ENCODE data around the gene CERS5.

Gene CERS5

DNA sequence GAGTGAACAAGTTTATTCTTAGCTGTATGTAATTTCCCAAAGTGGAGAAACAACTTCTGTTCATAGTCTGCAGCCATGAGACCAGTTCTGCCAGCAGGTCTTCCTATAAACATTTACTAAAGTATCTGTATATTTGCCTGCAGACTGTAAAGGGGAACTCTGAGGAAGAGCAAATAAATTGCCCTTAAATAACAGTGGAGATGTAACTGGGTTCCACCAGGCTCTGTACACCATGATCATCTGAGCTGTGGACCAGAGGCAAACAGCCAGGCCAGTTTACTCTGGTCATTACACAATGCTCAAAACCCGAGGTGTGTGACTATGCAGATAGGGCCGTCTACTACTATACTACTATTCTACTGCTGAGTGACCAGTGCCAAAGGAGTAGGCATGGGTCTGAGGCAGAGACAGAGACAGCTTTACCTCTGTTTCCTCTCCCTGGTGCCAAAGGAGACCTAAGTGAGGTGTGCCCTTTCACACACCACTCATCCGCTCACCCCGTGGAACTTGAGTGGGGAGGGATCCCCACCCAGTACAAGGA is 21.1 kb upstream of the CERS5 start:
- no peak for DNase-seq (ENCODE audit: insufficient read length, low spot score)
- TF ChIP-seq POLR2AphosphoS5 (IDR thresholded peaks at IDR 0.05; ENCODE audit: low read depth, low read length) (no peak), PAX5 (IDR thresholded peaks at IDR 0.05; ENCODE audit: insufficient read depth, low read length, severe bottlenecking) (no peak), SPI1 (IDR thresholded peaks at IDR 0.05; ENCODE audit: low read depth, low read length) (no peak), POLR2A (IDR thresholded peaks at IDR 0.05; ENCODE audit: low read depth, low read length) (no peak), POU2F2 (IDR thresholded peaks at IDR 0.05; ENCODE audit: low read depth, low read length) (no peak), TAF1 (IDR thresholded peaks at IDR 0.05; ENCODE audit: low read depth, low read length) (no peak)

GRCh38 chr12:50187084-50187900 is 20.1 kb upstream of the CERS5 start:
- FAIRE-seq: no peak
- TF ChIP-seq PAX5 (IDR thresholded peaks at IDR 0.05; ENCODE audit: insufficient read depth, low read length, severe bottlenecking) (no peak), POLR2A (IDR thresholded peaks at IDR 0.05; ENCODE audit: low read depth, low read length) (no peak), TAF1 (IDR thresholded peaks at IDR 0.05; ENCODE audit: low read depth, low read length) (no peak), SPI1 (IDR thresholded peaks at IDR 0.05; ENCODE audit: low read depth, low read length) (no peak), POU2F2 (IDR thresholded peaks at IDR 0.05; ENCODE audit: low read depth, low read length) (no peak; the same call in 1 of the 2 replicates), POLR2AphosphoS5 (IDR thresholded peaks at IDR 0.05; ENCODE audit: low read depth, low read length) (no peak)
- DNase-seq (ENCODE audit: insufficient read length, low spot score): no peak

More for the DNA sequence above, 21.1 kb upstream of the CERS5 start:
- FAIRE-seq: no peak

DNA sequence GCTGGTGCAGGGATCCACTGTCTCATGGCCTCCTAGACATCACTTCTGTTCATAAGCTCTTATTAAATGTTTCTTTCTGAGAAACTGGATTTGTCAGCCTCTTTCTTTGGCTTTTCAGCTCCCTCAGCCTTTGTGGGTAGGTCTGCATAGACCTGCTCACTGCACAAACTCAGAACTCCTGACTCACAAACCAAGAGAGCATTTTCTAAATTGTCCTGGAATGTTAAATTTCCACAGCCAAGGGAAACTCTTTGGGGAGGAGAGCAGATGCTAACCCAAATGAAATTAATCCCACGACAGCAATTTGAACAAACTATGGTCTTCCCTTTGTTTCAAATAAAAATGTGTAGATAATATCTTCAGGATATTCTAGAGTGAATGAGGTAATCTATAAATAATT is 19.5 kb upstream of the CERS5 start:
- DNase-seq (ENCODE audit: insufficient read length, low spot score): no peak
- no peak for TF ChIP-seq POLR2A (IDR thresholded peaks at IDR 0.05; ENCODE audit: low read depth, low read length)
- TF ChIP-seq TAF1 (IDR thresholded peaks at IDR 0.05; ENCODE audit: low read depth, low read length): no peak
- no peak for TF ChIP-seq POU2F2 (IDR thresholded peaks at IDR 0.05; ENCODE audit: low read depth, low read length)
- TF ChIP-seq POLR2AphosphoS5 (IDR thresholded peaks at IDR 0.05; ENCODE audit: low read depth, low read length): no peak
- TF ChIP-seq PAX5 (IDR thresholded peaks at IDR 0.05; ENCODE audit: insufficient read depth, low read length, severe bottlenecking): no peak
- TF ChIP-seq SPI1 (IDR thresholded peaks at IDR 0.05; ENCODE audit: low read depth, low read length): no peak
- FAIRE-seq: no peak

DNA sequence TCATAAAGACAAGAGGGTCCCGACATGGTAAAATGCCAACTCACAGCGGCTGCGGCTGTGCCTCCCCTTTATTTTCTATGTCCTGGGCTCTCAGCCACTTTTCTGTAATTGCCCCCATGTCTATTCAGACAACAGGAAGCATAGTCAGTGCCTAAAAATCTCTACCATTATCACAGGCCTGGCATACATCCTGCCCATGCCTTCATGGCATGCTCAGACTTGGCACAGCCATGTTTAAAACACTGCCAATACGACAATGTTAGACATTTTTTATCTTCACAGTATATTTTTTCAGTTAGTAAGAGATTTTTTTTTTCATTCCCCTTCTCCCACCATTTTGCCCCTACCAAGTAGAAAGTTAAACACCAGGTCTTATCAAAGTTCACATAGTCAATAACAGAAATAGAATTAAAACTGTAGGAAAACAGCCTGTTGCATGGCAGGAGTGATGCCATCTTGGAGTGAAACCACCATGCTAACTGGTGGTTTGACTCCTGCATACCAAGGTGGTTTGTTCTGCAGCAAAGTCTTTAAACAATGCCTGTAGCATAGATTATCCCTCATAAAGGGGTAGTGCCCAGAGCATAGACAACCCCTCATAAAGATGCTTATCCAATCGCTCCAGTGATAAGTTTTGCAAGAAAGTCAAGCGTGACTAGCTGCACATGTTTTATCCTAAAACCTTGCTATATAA is 18.9 kb upstream of the CERS5 start:
- FAIRE-seq: no peak
- DNase-seq (ENCODE audit: insufficient read length, low spot score): no peak
- TF ChIP-seq POU2F2 (IDR thresholded peaks at IDR 0.05; ENCODE audit: low read depth, low read length): no peak
- TF ChIP-seq POLR2A (IDR thresholded peaks at IDR 0.05; ENCODE audit: low read depth, low read length): no peak
- no peak for TF ChIP-seq SPI1 (IDR thresholded peaks at IDR 0.05; ENCODE audit: low read depth, low read length)
- TF ChIP-seq PAX5 (IDR thresholded peaks at IDR 0.05; ENCODE audit: insufficient read depth, low read length, severe bottlenecking): no peak
- no peak for TF ChIP-seq POLR2AphosphoS5 (IDR thresholded peaks at IDR 0.05; ENCODE audit: low read depth, low read length)
- no peak for TF ChIP-seq TAF1 (IDR thresholded peaks at IDR 0.05; ENCODE audit: low read depth, low read length)

GRCh38 chr12:50185301-50185895 is 18.2 kb upstream of the CERS5 start:
- FAIRE-seq (no peak), DNase-seq (ENCODE audit: insufficient read length, low spot score) (no peak)
- TF ChIP-seq TAF1 (IDR thresholded peaks at IDR 0.05; ENCODE audit: low read depth, low read length) (no peak), POLR2AphosphoS5 (IDR thresholded peaks at IDR 0.05; ENCODE audit: low read depth, low read length) (no peak), PAX5 (IDR thresholded peaks at IDR 0.05; ENCODE audit: insufficient read depth, low read length, severe bottlenecking) (no peak), SPI1 (IDR thresholded peaks at IDR 0.05; ENCODE audit: low read depth, low read length) (no peak), POU2F2 (IDR thresholded peaks at IDR 0.05; ENCODE audit: low read depth, low read length) (no peak), POLR2A (IDR thresholded peaks at IDR 0.05; ENCODE audit: low read depth, low read length) (no peak)

DNA sequence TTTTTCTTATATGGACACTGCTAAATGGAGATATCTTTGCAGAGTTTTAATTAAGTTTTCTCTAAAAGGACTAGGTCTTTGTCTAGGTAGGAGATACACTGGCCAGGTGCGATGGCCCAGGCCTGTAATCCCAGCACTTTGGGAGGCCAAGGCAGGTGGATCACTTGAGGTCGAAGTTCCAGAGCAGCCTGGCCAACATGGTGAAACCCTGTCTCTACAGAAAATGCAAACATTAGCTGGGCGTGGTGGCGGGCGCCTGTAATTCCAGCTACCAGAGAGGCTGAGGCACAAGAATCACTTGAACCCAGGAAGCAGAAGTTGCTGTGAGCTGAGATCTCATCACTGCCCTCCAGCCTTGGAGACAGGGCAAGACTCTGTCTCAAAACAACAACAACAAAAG is 17.1 kb upstream of the CERS5 start:
- TF ChIP-seq POLR2AphosphoS5 (IDR thresholded peaks at IDR 0.05; ENCODE audit: low read depth, low read length): no peak
- no peak for TF ChIP-seq POLR2A (IDR thresholded peaks at IDR 0.05; ENCODE audit: low read depth, low read length)
- FAIRE-seq (no peak), DNase-seq (ENCODE audit: insufficient read length, low spot score) (no peak)

GRCh38 chr12:50182461-50182860 is 15.3 kb upstream of the CERS5 start:
- no peak for DNase-seq (ENCODE audit: insufficient read length, low spot score)
- TF ChIP-seq POLR2A (IDR thresholded peaks at IDR 0.05; ENCODE audit: low read depth, low read length): no peak
- TF ChIP-seq POLR2AphosphoS5 (IDR thresholded peaks at IDR 0.05; ENCODE audit: low read depth, low read length): no peak
- no peak for TF ChIP-seq SPI1 (IDR thresholded peaks at IDR 0.05; ENCODE audit: low read depth, low read length)
- no peak for TF ChIP-seq TAF1 (IDR thresholded peaks at IDR 0.05; ENCODE audit: low read depth, low read length)
- TF ChIP-seq POU2F2 (IDR thresholded peaks at IDR 0.05; ENCODE audit: low read depth, low read length): no peak
- no peak for TF ChIP-seq PAX5 (IDR thresholded peaks at IDR 0.05; ENCODE audit: insufficient read depth, low read length, severe bottlenecking)
- no peak for FAIRE-seq

GRCh38 chr12:50181691-50182090 is 14.5 kb upstream of the CERS5 start:
- TF ChIP-seq POLR2AphosphoS5 (IDR thresholded peaks at IDR 0.05; ENCODE audit: low read depth, low read length) (no peak), POLR2A (IDR thresholded peaks at IDR 0.05; ENCODE audit: low read depth, low read length) (no peak), TAF1 (IDR thresholded peaks at IDR 0.05; ENCODE audit: low read depth, low read length) (no peak), PAX5 (IDR thresholded peaks at IDR 0.05; ENCODE audit: insufficient read depth, low read length, severe bottlenecking) (no peak), POU2F2 (IDR thresholded peaks at IDR 0.05; ENCODE audit: low read depth, low read length) (no peak), SPI1 (IDR thresholded peaks at IDR 0.05; ENCODE audit: low read depth, low read length) (no peak)
- no peak for FAIRE-seq
- no peak for DNase-seq (ENCODE audit: insufficient read length, low spot score)

- FAIRE-seq (no peak), DNase-seq (ENCODE audit: insufficient read length, low spot score) (no peak)
- TF ChIP-seq POLR2AphosphoS5 (IDR thresholded peaks at IDR 0.05; ENCODE audit: low read depth, low read length) (no peak), PAX5 (IDR thresholded peaks at IDR 0.05; ENCODE audit: insufficient read depth, low read length, severe bottlenecking) (no peak), SPI1 (IDR thresholded peaks at IDR 0.05; ENCODE audit: low read depth, low read length) (no peak), TAF1 (IDR thresholded peaks at IDR 0.05; ENCODE audit: low read depth, low read length) (no peak), POU2F2 (IDR thresholded peaks at IDR 0.05; ENCODE audit: low read depth, low read length) (no peak)
Observed at GRCh38 chr12:50175716-50176026, 8.5 kb upstream of the CERS5 start.

Measured in GM12891 (cell line).